BE2C (cell line): ENCODE data around the gene PTPRG.

Experiments
- DNase-seq: peaks from one replicate; pipeline ENCODE4 v3.0.0-alpha.2; 2020
- H3K27me3 ChIP-seq: fragments of 250-450 bp; sonication (Bioruptor Pico); 2 replicates; pipeline ENCODE4 v1.5.1; 2020; ENCODE audit warnings: mild to moderate bottlenecking
- H3K36me3 ChIP-seq: fragments of 250-450 bp; sonication (Bioruptor Pico); 2 replicates; pipeline ENCODE4 v1.5.1; 2020; ENCODE audit warnings: mild to moderate bottlenecking
- H3K4me1 ChIP-seq: fragments of 250-450 bp; sonication (Bioruptor Pico); 2 replicates; pipeline ENCODE4 v1.5.1; 2020
- H3K4me3 ChIP-seq: 2 replicates; pipeline ENCODE4 v1.5.1; 2011; ENCODE audit warnings: low read depth, low read length
- H3K9me3 ChIP-seq: fragments of 250-450 bp; sonication (Bioruptor Pico); 2 replicates; pipeline ENCODE4 v1.5.1; 2020
- CTCF ChIP-seq: IDR thresholded peaks from 2 replicates; pipeline ENCODE4 v1.5.1; 2012; ENCODE audit warnings: mild to moderate bottlenecking, low read depth, low read length

Gene PTPRG

GRCh38 chr3:61853912-61854311, 292.5 kb downstream of the PTPRG start:
- H3K27me3 ChIP-seq: peaks cover 52% of the 10 kb centered on the region
- H3K4me1 ChIP-seq: no peaks in the 10 kb centered on the region
- H3K9me3 ChIP-seq: no peaks in the 10 kb centered on the region
- no peak for DNase-seq
- H3K36me3 ChIP-seq: no peaks in the 10 kb centered on the region
- no peak overlapping the region for H3K4me3 ChIP-seq
- no peak for TF ChIP-seq CTCF

GRCh38 chr3:61855211-61855610, 293.8 kb downstream of the PTPRG start:
- no peak for TF ChIP-seq CTCF
- H3K4me3 ChIP-seq: no peak overlapping the region

GRCh38 chr3:61857297-61857696, 295.9 kb downstream of the PTPRG start:
- Histone ChIP-seq H3K27me3 (peaks cover 30% of the 10 kb centered on the region), H3K4me3 (no peak overlapping the region), H3K4me1 (no peaks in the 10 kb centered on the region), H3K9me3 (no peaks in the 10 kb centered on the region), H3K36me3 (no peaks in the 10 kb centered on the region)
- TF ChIP-seq CTCF: no peak
- no peak for DNase-seq

More at GRCh38 chr3:61855211-61855610, 293.8 kb downstream of the PTPRG start:
- no peaks in the 10 kb centered on the region for H3K4me1 ChIP-seq
- no peaks in the 10 kb centered on the region for H3K36me3 ChIP-seq
- peaks cover 44% of the 10 kb centered on the region for H3K27me3 ChIP-seq
- no peaks in the 10 kb centered on the region for H3K9me3 ChIP-seq
- no peak for DNase-seq

GRCh38 chr3:61858054-61858453, 296.7 kb downstream of the PTPRG start:
- TF ChIP-seq CTCF: peak; percentile 61

GRCh38 chr3:61861410-61861809, 300.0 kb downstream of the PTPRG start:
- TF ChIP-seq CTCF: no peak
- no peaks in the 10 kb centered on the region for H3K36me3 ChIP-seq
- no peak for DNase-seq
- peaks cover 12% of the 10 kb centered on the region for H3K27me3 ChIP-seq
- H3K4me3 ChIP-seq: no peak overlapping the region
- H3K4me1 ChIP-seq: no peaks in the 10 kb centered on the region
- H3K9me3 ChIP-seq: no peaks in the 10 kb centered on the region

More at GRCh38 chr3:61858054-61858453, 296.7 kb downstream of the PTPRG start:
- H3K4me1 ChIP-seq: no peaks in the 10 kb centered on the region
- H3K27me3 ChIP-seq: peaks cover 22% of the 10 kb centered on the region
- H3K36me3 ChIP-seq: no peaks in the 10 kb centered on the region
- H3K4me3 ChIP-seq: no peak overlapping the region
- no peak for DNase-seq
- no peaks in the 10 kb centered on the region for H3K9me3 ChIP-seq

- no peak overlapping the region for H3K4me3 ChIP-seq
- no peak for TF ChIP-seq CTCF
- no peaks in the 10 kb centered on the region for H3K36me3 ChIP-seq
- no peaks in the 10 kb centered on the region for H3K4me1 ChIP-seq
- H3K27me3 ChIP-seq: peaks cover 3% of the 10 kb centered on the region; the same call in 1 of the 2 replicates
- no peaks in the 10 kb centered on the region for H3K9me3 ChIP-seq
- no peak for DNase-seq
These were observed 301.4 kb downstream of the PTPRG start for GRCh38 chr3:61862614-61863289.
